HFFc6 (cell line): ENCODE results near the gene TRPM7. TPM values are rescaled to one million over a fixed set of nuclear protein-coding genes. Genes with fewer than 3 reads are reported as not detected.
A peak's percentile ranks its signal among the peaks of the same experiment; 100 is the strongest.

ENCODE experiments used
- DNase-seq: peaks from one replicate; pipeline ENCODE4 v3.0.0-alpha.2; 2018
- H3K27ac Mint-ChIP-seq: 2 replicates; pipeline ENCODE4 v1.8.0; 2020; ENCODE audit warnings: mild to moderate bottlenecking, mixed read lengths
- H3K27me3 Mint-ChIP-seq: 2 replicates; pipeline ENCODE4 v1.8.0; 2021; ENCODE audit warnings: mild to moderate bottlenecking, moderate library complexity, mixed read lengths; ENCODE audit not compliant: insufficient read depth
- H3K36me3 Mint-ChIP-seq: 2 replicates; pipeline ENCODE4 v1.8.0; 2021; ENCODE audit warnings: low read depth, mixed read lengths
- H3K4me1 Mint-ChIP-seq: 2 replicates; pipeline ENCODE4 v1.8.0; 2020; ENCODE audit warnings: low read depth, mixed read lengths
- H3K4me3 Mint-ChIP-seq: 2 replicates; pipeline ENCODE4 v1.8.0; 2020; ENCODE audit warnings: mild to moderate bottlenecking, moderate library complexity, mixed read lengths
- H3K9me3 Mint-ChIP-seq: 2 replicates; pipeline ENCODE4 v1.8.0; 2020; ENCODE audit warnings: mild to moderate bottlenecking, mixed read lengths
- total RNA-seq, 6 experiments: library from RNA; stranded (reverse); fragmentation: NEBNext Ultra II Directional; extraction: Animal tissue kit (Norgen Biotek cat#: 25700); gene quantifications; 2 replicates in 1 of 6; 3 replicates in 5 of 6; pipeline ENCODE4 v1.2.3, GENCODE V29; 2021
- TF ChIP-seq, protein P1 (sequence below): fragments of 200-600 bp; sonication (generic); IDR thresholded peaks from 2 replicates; pipeline ENCODE4 v1.5.0; 2021; ENCODE audit warnings: antibody characterized with exemption, mild to moderate bottlenecking

TRPM7 gene
- total RNA-seq, 6 experiments from 2014 or later: 20.6 to 24.6 (median 23.5) TPM

DNA sequence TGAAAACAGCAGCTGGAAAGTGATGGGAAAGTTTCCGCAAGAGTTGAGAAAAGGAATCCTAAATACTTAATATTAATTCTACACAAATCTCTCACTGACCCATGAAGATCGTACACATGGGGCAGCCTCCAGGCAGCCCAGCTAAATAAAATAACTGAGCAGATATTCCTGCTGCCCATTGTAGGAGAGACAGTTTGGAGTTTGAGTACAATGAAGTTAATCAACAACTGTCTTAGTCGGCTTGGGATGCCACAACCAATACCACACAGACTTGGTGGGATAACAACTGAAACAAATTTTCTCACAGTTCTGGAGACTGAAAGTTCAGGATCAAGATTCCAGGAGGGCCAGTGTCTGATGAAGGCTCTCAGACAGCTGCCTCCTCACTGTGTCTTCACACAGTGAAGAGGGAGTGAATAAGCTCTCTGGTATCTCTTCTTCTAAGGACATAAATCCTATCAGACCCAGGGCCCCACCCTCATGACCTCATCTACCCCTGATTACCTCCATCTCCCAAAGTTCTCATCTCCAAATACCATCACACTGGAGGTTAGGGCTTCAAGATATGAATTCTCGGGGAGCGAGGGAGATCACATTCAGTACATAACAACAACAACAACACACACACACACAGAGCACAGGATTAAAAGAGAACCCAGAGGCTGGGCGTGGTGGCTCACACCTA is 9.7 kb downstream of the TRPM7 start:
- Mint-ChIP-seq H3K4me3 (peak overlapping the region; percentile 55), H3K4me1 (peaks cover 23% of the 10 kb centered on the region), H3K27ac (peak overlapping the region; percentile 87), H3K9me3 (no peaks in the 10 kb centered on the region), H3K27me3 (peaks cover 2% of the 10 kb centered on the region; the same call in 1 of the 2 replicates), H3K36me3 (peaks cover 4% of the 10 kb centered on the region; the same call in 1 of the 2 replicates)
- DNase-seq: peak; percentile 41
- TF ChIP-seq, protein P1, sequence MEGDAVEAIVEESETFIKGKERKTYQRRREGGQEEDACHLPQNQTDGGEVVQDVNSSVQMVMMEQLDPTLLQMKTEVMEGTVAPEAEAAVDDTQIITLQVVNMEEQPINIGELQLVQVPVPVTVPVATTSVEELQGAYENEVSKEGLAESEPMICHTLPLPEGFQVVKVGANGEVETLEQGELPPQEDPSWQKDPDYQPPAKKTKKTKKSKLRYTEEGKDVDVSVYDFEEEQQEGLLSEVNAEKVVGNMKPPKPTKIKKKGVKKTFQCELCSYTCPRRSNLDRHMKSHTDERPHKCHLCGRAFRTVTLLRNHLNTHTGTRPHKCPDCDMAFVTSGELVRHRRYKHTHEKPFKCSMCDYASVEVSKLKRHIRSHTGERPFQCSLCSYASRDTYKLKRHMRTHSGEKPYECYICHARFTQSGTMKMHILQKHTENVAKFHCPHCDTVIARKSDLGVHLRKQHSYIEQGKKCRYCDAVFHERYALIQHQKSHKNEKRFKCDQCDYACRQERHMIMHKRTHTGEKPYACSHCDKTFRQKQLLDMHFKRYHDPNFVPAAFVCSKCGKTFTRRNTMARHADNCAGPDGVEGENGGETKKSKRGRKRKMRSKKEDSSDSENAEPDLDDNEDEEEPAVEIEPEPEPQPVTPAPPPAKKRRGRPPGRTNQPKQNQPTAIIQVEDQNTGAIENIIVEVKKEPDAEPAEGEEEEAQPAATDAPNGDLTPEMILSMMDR: no peak

DNA sequence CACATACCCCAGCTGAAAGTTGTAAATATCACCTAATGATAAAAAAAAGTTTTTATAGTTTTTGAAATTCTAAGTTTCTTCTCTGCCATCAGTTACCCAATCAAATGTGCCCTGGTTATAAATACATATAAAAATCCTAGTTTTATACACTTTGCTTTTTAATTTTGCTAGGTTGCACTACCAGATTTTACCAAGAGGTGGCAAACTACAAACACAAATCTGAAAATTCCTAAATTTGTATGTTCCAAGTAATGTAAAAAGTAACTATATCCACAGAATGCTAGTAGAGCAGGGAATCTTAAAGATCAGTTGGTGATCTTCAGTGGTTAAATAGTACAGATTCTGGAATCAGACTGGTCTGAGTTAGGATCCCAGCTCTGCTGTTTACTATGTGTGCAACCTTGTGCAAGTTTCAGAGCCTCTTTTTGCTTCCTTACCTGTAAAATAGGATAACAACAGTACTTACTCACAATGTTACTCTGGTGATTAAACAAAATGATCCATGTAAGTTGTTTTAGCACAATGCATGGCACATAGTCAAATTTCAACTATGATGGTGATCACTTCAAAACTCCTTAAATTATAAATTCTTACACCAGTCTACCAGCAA is 11.0 kb downstream of the TRPM7 start:
- peak; percentile 32 for DNase-seq
- H3K27me3 Mint-ChIP-seq: peaks cover 2% of the 10 kb centered on the region; the same call in 1 of the 2 replicates
- peaks cover 23% of the 10 kb centered on the region for H3K4me1 Mint-ChIP-seq
- TF ChIP-seq, protein P1: peak; percentile 95
- no peaks in the 10 kb centered on the region for H3K9me3 Mint-ChIP-seq
- no peak overlapping the region; the same call in 1 of the 2 replicates for H3K27ac Mint-ChIP-seq
- peaks cover 4% of the 10 kb centered on the region; the same call in 1 of the 2 replicates for H3K36me3 Mint-ChIP-seq
- H3K4me3 Mint-ChIP-seq: no peak overlapping the region

DNA sequence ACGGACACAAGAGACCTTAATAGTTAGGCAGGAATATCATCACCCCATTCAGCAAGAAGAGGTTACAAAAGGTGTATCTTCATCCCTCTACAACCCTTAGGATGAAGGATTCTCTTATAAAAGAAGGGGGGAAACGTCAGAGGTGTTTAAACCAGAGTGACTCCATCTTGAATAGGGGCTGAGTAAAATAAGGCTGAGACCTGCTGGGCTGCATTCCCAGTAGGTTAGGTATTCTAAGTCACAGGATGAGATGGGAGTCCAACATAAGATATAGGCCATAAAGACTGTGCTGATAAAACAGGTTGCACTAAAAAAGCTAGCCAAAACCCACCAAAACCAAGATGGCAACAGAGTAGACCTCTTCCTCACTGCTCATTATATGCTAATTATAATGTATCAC is 16.5 kb downstream of the TRPM7 start:
- Mint-ChIP-seq H3K4me1 (peaks cover under 1% of the 10 kb centered on the region; the same call in 1 of the 2 replicates), H3K27me3 (no peaks in the 10 kb centered on the region; the same call in 1 of the 2 replicates), H3K36me3 (0 out of 2 replicates have a peak, but pooled peaks cover under 1% of the 10 kb centered on the region), H3K27ac (no peak overlapping the region), H3K9me3 (no peaks in the 10 kb centered on the region), H3K4me3 (no peak overlapping the region)
- TF ChIP-seq, protein P1: no peak
- DNase-seq: no peak

DNA sequence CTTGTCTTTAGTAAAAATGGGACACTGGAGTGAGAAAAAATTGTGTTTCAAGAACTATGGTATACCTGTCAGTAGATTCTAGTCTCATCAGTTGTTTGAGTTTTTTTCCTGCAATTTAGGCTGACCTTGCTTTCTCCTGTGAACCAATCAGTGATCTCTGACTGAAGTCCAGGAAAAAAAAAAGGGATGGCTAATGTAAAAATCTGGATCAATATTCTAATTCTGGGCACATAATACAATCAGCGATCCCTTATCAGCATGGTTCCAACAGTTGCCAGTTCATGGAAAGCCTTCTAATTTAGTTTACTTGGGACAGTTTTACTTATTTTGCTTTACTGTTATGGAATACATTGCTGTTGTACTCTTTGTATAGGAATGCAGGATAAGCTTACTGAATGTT is 17.0 kb downstream of the TRPM7 start:
- Mint-ChIP-seq H3K36me3 (peaks cover 2% of the 10 kb centered on the region), H3K27me3 (no peaks in the 10 kb centered on the region; the same call in 1 of the 2 replicates), H3K27ac (no peak overlapping the region), H3K4me1 (no peaks in the 10 kb centered on the region), H3K4me3 (no peak overlapping the region), H3K9me3 (no peaks in the 10 kb centered on the region)
- DNase-seq: no peak
- TF ChIP-seq, protein P1: no peak

DNA sequence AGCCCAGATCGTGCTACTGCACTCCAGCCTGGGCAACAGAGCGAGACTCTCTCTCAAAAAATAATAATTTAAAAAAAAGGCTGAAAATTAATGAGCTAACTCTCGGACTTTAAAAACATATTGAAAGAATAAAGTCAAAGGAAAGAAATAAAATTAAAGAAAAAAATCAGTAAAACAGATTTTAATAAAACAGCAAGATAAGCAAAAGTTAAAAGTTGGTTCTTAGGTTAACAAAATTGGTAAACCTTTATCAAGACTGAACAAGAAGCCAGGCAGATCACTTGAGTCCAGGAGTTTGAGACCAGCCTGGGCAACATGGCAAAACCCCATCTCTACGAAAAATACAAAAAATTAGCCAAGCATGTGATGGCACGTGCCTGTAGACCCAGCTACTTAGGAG is 20.7 kb downstream of the TRPM7 start:
- TF ChIP-seq, protein P1: no peak
- Mint-ChIP-seq H3K27me3 (no peaks in the 10 kb centered on the region; the same call in 1 of the 2 replicates), H3K9me3 (no peaks in the 10 kb centered on the region), H3K4me3 (no peak overlapping the region), H3K36me3 (peaks cover 6% of the 10 kb centered on the region), H3K4me1 (no peaks in the 10 kb centered on the region), H3K27ac (no peak overlapping the region; the same call in 1 of the 2 replicates)
- no peak for DNase-seq
